WI38 (cell line): ENCODE data around the gene PDIK1L.

Source experiments
- H3K4me3 ChIP-seq: 2 replicates; pipeline ENCODE4 v1.5.1; 2011; ENCODE audit warnings: low read depth, mild to moderate bottlenecking, control low read depth, low read length
- CTCF ChIP-seq: IDR thresholded peaks from 2 replicates; pipeline ENCODE4 v1.5.1; 2012; ENCODE audit warnings: low read depth, mild to moderate bottlenecking, control low read depth, low read length

Gene PDIK1L

GRCh38 chr1:26079960-26080814, 31.4 kb upstream of the PDIK1L start:
- no peak for TF ChIP-seq CTCF
- no peak overlapping the region for H3K4me3 ChIP-seq

- no peak for TF ChIP-seq CTCF
- no peak overlapping the region for H3K4me3 ChIP-seq
These were observed 30.2 kb upstream of the PDIK1L start for GRCh38 chr1:26081267-26082019.

GRCh38 chr1:26082020-26082350, 29.6 kb upstream of the PDIK1L start:
- no peak overlapping the region for H3K4me3 ChIP-seq
- no peak for TF ChIP-seq CTCF

GRCh38 chr1:26083208-26083607, 28.4 kb upstream of the PDIK1L start:
- no peak overlapping the region for H3K4me3 ChIP-seq
- TF ChIP-seq CTCF: no peak

GRCh38 chr1:26084091-26084561, 27.5 kb upstream of the PDIK1L start:
- no peak for TF ChIP-seq CTCF
- H3K4me3 ChIP-seq: no peak overlapping the region

GRCh38 chr1:26084844-26085243, 26.8 kb upstream of the PDIK1L start:
- TF ChIP-seq CTCF: no peak
- H3K4me3 ChIP-seq: no peak overlapping the region

- TF ChIP-seq CTCF: no peak
These were observed 22.5 kb upstream of the PDIK1L start for GRCh38 chr1:26089125-26089524.

More at GRCh38 chr1:26089125-26089524, 22.5 kb upstream of the PDIK1L start:
- H3K4me3 ChIP-seq: no peak overlapping the region
